GM21737 (cell line): ENCODE results near the gene USP31.

ENCODE experiments used
- ATAC-seq: cut with Tn5 transposase; IDR thresholded peaks from one replicate; pipeline ENCODE4 v1.9.1; 2021; ENCODE audit warnings: mild to moderate bottlenecking, moderate library complexity; ENCODE audit not compliant: unreplicated experiment

USP31 gene

DNA sequence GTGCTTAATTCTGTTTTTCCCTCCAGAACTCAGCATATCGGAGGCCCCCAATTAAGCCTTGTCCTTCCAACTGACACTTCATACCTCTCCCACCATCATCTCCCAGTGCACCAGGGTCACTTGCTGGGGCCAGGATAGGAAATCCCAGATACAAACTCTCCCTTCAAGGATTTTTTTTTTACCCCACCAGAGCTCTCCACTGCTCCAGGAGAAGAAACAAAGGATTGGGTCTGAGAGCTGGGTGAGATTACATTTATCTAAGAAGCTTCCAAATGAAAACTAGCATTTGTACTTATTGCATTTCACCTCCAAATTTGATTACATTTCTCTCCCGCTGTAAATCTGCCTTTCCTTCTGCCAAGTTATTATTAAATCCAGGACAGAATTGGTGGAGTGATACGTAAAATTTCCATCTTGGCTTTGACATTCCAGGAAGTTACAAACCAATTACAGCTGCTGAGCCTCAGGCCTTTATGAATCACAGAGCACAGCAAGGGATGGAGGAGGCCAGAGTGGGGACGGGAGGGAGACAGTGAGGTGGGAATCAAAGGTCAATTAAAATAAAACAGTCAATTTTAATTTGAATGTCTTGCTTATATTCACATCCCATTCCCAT, 123.5 kb downstream of the USP31 start:
- no peak for ATAC-seq

DNA sequence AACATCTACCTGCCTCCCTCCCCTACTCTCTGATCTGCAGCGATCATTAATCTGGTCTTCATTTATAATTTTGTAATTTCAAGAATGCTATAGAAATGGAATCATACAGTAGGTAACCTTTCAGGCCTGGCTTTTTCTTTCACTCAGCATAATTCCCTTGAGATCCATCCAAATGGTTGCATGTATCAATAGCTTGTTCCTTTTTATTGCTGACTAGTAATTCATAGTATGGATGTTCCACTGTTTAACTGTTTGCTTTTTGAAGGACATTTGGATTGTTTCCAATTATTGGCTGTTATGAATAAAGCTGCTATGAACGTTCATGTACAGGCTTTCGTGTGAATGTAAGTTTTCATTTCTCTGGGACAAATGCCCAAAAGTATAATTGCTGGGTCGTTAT, 125.2 kb downstream of the USP31 start:
- ATAC-seq, result no peak

DNA sequence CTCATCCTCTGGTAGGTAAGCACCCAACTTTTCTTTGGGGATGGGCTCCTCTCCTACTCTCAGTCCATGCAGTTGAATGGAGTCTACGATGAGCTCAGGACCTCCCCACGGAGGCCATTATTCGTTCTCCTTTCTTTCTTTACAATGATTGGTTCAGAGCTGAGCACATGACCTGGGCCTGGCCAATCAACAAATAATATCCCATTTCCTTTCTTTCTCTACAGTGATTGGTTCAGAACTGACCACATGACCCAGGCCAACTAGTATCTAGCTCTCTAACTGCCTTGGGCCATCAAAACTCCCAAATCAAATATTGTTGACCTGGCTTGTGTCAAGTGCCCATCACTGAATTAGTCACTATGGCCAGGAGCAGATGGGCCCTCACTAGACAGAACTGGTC, 129.2 kb downstream of the USP31 start:
- no peak for ATAC-seq

DNA sequence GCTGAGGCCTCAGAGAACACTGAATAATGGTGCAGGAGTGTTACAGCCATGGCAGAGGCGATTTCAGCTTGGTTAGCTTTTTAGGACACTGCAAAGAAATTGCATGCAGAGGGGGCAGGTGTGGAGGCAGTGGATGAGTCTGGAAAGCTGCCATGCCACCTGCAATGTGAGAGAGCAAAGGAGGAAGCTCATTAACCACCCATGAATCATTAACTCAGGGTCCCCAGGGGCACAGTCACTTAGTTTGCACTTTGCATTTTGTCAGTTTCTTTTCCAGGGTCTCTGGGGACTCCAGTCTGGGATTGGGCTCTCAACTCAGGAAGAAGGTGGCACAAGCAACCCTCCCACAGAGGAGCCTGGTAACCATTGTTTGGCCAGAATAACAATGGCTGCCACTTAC, 132.9 kb downstream of the USP31 start:
- ATAC-seq, result no peak

DNA sequence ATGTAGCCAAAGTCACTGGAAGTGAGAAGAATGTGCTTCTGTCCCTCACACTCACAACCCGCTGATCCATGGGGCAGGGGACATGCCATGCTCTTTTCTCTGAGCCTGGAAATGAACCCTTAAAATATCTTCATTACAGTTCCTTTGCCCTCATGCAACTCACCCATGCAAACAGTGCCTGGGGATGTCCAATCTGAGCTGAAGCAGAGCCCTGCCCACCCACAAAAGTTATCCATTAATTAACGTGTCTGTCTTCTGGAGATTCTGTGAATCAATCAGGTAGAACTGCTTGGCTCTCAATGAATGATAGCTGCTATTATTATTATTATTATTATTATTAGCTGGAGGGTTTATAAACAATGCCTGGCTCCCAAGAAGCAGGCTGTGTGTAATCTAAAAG, 133.7 kb downstream of the USP31 start:
- ATAC-seq, result no peak

DNA sequence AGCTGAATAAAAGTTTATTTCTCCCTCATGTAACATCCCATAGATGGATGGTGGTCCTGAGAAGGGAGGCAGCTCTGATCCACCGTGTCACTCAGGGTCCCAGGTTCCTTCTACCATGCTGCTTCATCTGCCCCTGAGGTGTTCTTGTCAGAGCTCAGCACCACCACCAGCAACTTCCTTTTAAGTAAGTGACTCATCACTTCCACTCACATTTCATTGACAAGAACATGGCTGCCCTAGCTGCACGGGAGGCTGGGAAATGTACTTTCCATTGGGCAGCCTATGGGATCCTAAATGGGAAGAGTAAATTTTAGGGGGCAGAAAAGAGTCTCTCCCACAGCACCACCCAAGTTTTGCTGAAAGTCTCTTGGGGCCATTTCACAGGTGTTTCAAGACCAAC, 134.7 kb downstream of the USP31 start:
- ATAC-seq, result no peak
